Activated CD4-positive, alpha-beta T cell treated with anti-CD3 and anti-CD28 coated beads for 36 hours (primary cell): ENCODE data around the gene RNF19B. TPM values are rescaled to one million over a fixed set of nuclear protein-coding genes. Genes with fewer than 3 reads are reported as not detected.

Experiments used
- ATAC-seq: fragments of 200-7000 bp; cut with Tn5 transposase; one replicate; pipeline ENCODE4 v1.10.0; 2021; ENCODE audit warnings: mild to moderate bottlenecking, moderate library complexity
- CTCF ChIA-PET: fragments of 350-600 bp; sonication (Branson Sonifier 250); formaldehyde crosslinking; loops from one replicate; lab custom pipeline; 2021; ENCODE audit warnings: antibody characterized with exemption; lab: Charles Lee
- POLR2A ChIA-PET: fragments of 350-600 bp; sonication (Branson Sonifier 250); formaldehyde crosslinking; loops from one replicate; lab custom pipeline; 2021; ENCODE audit warnings: antibody characterized with exemption, inconsistent platforms; lab: Charles Lee
- DNase-seq: peaks from one replicate; pipeline ENCODE4 v3.0.0-alpha.2; 2020
- H3K27ac Mint-ChIP-seq: one replicate; pipeline ENCODE4 v1.8.0; 2021; ENCODE audit warnings: mixed read lengths
- H3K27me3 Mint-ChIP-seq: one replicate; pipeline ENCODE4 v1.8.0; 2021; ENCODE audit warnings: mixed read lengths
- H3K36me3 Mint-ChIP-seq: one replicate; pipeline ENCODE4 v1.8.0; 2021; ENCODE audit warnings: low read depth, mixed read lengths
- H3K4me1 Mint-ChIP-seq: one replicate; pipeline ENCODE4 v1.8.0; 2021; ENCODE audit warnings: mixed read lengths
- H3K4me3 Mint-ChIP-seq: one replicate; pipeline ENCODE4 v1.8.0; 2021; ENCODE audit warnings: mild to moderate bottlenecking, moderate library complexity, mixed read lengths
- H3K9me3 Mint-ChIP-seq: one replicate; pipeline ENCODE4 v1.8.0; 2021; ENCODE audit warnings: low read depth, mixed read lengths
- intact Hi-C, 2 experiments: fragments of 100-400 bp; cut with DNase I in 1 of 2; cut with micrococcal nuclease in 1 of 2; formaldehyde crosslinking; loops; one replicate each; pipeline versions ENCODE4 v1.14.2 to v1.15.1; 2022 to 2024; cut with DNase I, micrococcal nuclease
- total RNA-seq, 2 experiments: library from RNA; stranded (reverse); gene quantifications; one replicate each; pipeline ENCODE4 v1.2.3, GENCODE V29; 2021

Gene RNF19B
- total RNA-seq = 10 to 100 TPM; 22.5 to 23.9 TPM

- H3K4me1 Mint-ChIP-seq = peaks cover 59% of the 10 kb centered on the region
- intact Hi-C loops = loop anchor here (1.0 to 5.0 kb wide), 16 partner anchors 17 to 508 kb away; partner anchors contain the start of genes AK2 (in 1 of the 2), AZIN2 (in 1 of the 2), S100PBP (in 1 of the 2) and YARS1 (in 1 of the 2)
- DNase-seq (peak; percentile 98), ATAC-seq (peak; percentile 96)
- peak within 1 kb of the TSS; percentile 84 for H3K27ac Mint-ChIP-seq
- ChIA-PET POLR2A (interaction anchor here (0.6 to 2.1 kb wide), 6 partner anchors 10 to 162 kb away, joined by 3 to 26 read pairs (median 4); no protein-coding TSS in a partner anchor), CTCF (interaction anchor here (0.6 to 1.3 kb wide), 7 partner anchors 11 to 163 kb away, joined by 3 to 7 read pairs (median 3); no protein-coding TSS in a partner anchor)
- H3K4me3 Mint-ChIP-seq = peak within 1 kb of the TSS; percentile 77
- no peaks in the 10 kb centered on the region for H3K36me3 Mint-ChIP-seq
- no peaks in the 10 kb centered on the region for H3K9me3 Mint-ChIP-seq
- H3K27me3 Mint-ChIP-seq = peaks cover 5% of the 10 kb centered on the region
Measured at GRCh38 chr1:32964461-32965250, at the start of gene RNF19B. Gene RNF19B, minus strand, starts transcription at chr1:32964809. Its CDS starts 124 bp downstream, at chr1:32964685.

GRCh38 chr1:33013791-33014190 is 49.2 kb upstream of the RNF19B start:
- DNase-seq (no peak), ATAC-seq (no peak)
- CTCF ChIA-PET = no interaction called here
- H3K9me3 Mint-ChIP-seq = no peaks in the 10 kb centered on the region
- peaks cover 11% of the 10 kb centered on the region for H3K4me1 Mint-ChIP-seq
- POLR2A ChIA-PET = no interaction called here
- no peaks in the 10 kb centered on the region for H3K27me3 Mint-ChIP-seq
- intact Hi-C loops = no loop called here
- no peak overlapping the region for H3K27ac Mint-ChIP-seq
- peaks cover 66% of the 10 kb centered on the region for H3K36me3 Mint-ChIP-seq
- no peak overlapping the region for H3K4me3 Mint-ChIP-seq

- Mint-ChIP-seq H3K36me3 (peaks cover 69% of the 10 kb centered on the region), H3K4me1 (no peaks in the 10 kb centered on the region), H3K4me3 (no peak overlapping the region), H3K27ac (no peak overlapping the region), H3K9me3 (no peaks in the 10 kb centered on the region), H3K27me3 (no peaks in the 10 kb centered on the region)
- CTCF ChIA-PET = interaction anchor here (0.6 to 1.0 kb wide), 2 partner anchors 9 to 854 kb away, joined by 3 read pairs; no protein-coding TSS in a partner anchor
- intact Hi-C loops = no loop called here
- POLR2A ChIA-PET = no interaction called here
- ATAC-seq = no peak
- no peak for DNase-seq
Measured at GRCh38 chr1:33012165-33012564, 47.6 kb upstream of the RNF19B start.

GRCh38 chr1:33010932-33011731 is 46.5 kb upstream of the RNF19B start:
- Mint-ChIP-seq H3K27me3 (no peaks in the 10 kb centered on the region), H3K4me1 (no peaks in the 10 kb centered on the region), H3K27ac (peak overlapping the region; percentile 33), H3K36me3 (peaks cover 73% of the 10 kb centered on the region), H3K9me3 (no peaks in the 10 kb centered on the region), H3K4me3 (no peak overlapping the region)
- ChIA-PET POLR2A (no interaction called here), CTCF (no interaction called here)
- DNase-seq = no peak
- intact Hi-C loops = no loop called here
- ATAC-seq = no peak

GRCh38 chr1:33009561-33009960 is 45.0 kb upstream of the RNF19B start:
- no peak overlapping the region for H3K27ac Mint-ChIP-seq
- POLR2A ChIA-PET = interaction anchor here (1.0 kb wide), 1 partner anchor 118 kb away, joined by 3 read pairs; no protein-coding TSS in a partner anchor
- no peak for ATAC-seq
- H3K4me1 Mint-ChIP-seq = peaks cover 14% of the 10 kb centered on the region
- CTCF ChIA-PET = interaction anchor here (1.0 kb wide), 1 partner anchor 42 kb away, joined by 3 read pairs; no protein-coding TSS in a partner anchor
- no peaks in the 10 kb centered on the region for H3K27me3 Mint-ChIP-seq
- H3K4me3 Mint-ChIP-seq = no peak overlapping the region
- H3K36me3 Mint-ChIP-seq = peaks cover 73% of the 10 kb centered on the region
- intact Hi-C loops = loop anchor here (5.0 kb wide), 2 partner anchors 47 to 77 kb away; partner anchors contain the start of gene RNF19B (in 1 of the 2)
- no peaks in the 10 kb centered on the region for H3K9me3 Mint-ChIP-seq
- no peak for DNase-seq

GRCh38 chr1:33008051-33008914 is 43.7 kb upstream of the RNF19B start:
- no peaks in the 10 kb centered on the region for H3K9me3 Mint-ChIP-seq
- peaks cover 15% of the 10 kb centered on the region for H3K4me1 Mint-ChIP-seq
- no peaks in the 10 kb centered on the region for H3K27me3 Mint-ChIP-seq
- ChIA-PET CTCF (interaction anchor here (0.6 to 2.8 kb wide), 5 partner anchors 11 to 109 kb away, joined by 3 to 10 read pairs (median 4); no protein-coding TSS in a partner anchor), POLR2A (interaction anchor here (0.7 to 1.3 kb wide), 3 partner anchors 16 to 119 kb away, joined by 3 read pairs; no protein-coding TSS in a partner anchor)
- H3K36me3 Mint-ChIP-seq = peaks cover 62% of the 10 kb centered on the region
- intact Hi-C loops = loop anchor here (5.0 kb wide), 2 partner anchors 46 to 76 kb away; partner anchors contain the start of gene RNF19B (in 1 of the 2)
- DNase-seq (no peak), ATAC-seq (no peak)
- no peak overlapping the region for H3K4me3 Mint-ChIP-seq
- no peak overlapping the region for H3K27ac Mint-ChIP-seq

- Mint-ChIP-seq H3K27ac (no peak overlapping the region), H3K4me3 (no peak overlapping the region), H3K9me3 (no peaks in the 10 kb centered on the region), H3K4me1 (peaks cover 15% of the 10 kb centered on the region), H3K36me3 (peaks cover 53% of the 10 kb centered on the region), H3K27me3 (no peaks in the 10 kb centered on the region)
- ATAC-seq = peak; percentile 23
- POLR2A ChIA-PET = interaction anchor here (1.3 kb wide), 1 partner anchor 73 kb away, joined by 3 read pairs; no protein-coding TSS in a partner anchor
- intact Hi-C loops = loop anchor here (1.0 to 5.0 kb wide), 3 partner anchors 45 to 75 kb away; partner anchors contain the start of gene RNF19B (in 1 of the 2)
- CTCF ChIA-PET = interaction anchor here (0.5 to 2.8 kb wide), 8 partner anchors 8 to 108 kb away, joined by 3 to 10 read pairs (median 4); partner anchors contain the start of gene RNF19B
- DNase-seq = peak; percentile 29
Measured at GRCh38 chr1:33007190-33008050, 42.8 kb upstream of the RNF19B start.

- ChIA-PET POLR2A (interaction anchor here (0.7 to 1.7 kb wide), 4 partner anchors 19 to 79 kb away, joined by 3 to 7 read pairs (median 3); no protein-coding TSS in a partner anchor), CTCF (interaction anchor here (0.8 to 2.8 kb wide), 10 partner anchors 9 to 121 kb away, joined by 3 to 7 read pairs (median 4); no protein-coding TSS in a partner anchor)
- Mint-ChIP-seq H3K27ac (peak overlapping the region; percentile 44), H3K9me3 (no peaks in the 10 kb centered on the region), H3K4me3 (no peak overlapping the region), H3K36me3 (peaks cover 38% of the 10 kb centered on the region), H3K4me1 (peaks cover 15% of the 10 kb centered on the region), H3K27me3 (no peaks in the 10 kb centered on the region)
- no peak for DNase-seq
- ATAC-seq = no peak
- intact Hi-C loops = loop anchor here (2.0 to 5.0 kb wide), 3 partner anchors 19 to 74 kb away; partner anchors contain the start of gene RNF19B (in 1 of the 2)
Measured at GRCh38 chr1:33005838-33006421, 41.3 kb upstream of the RNF19B start.
